Measurements from ENCODE around the gene GARIN5A. TPM values are rescaled to one million over a fixed set of nuclear protein-coding genes. Genes with fewer than 3 reads are reported as not detected.

The GARIN5A gene
- total RNA-seq, 1 donor from 2014 or later = 1.1 TPM

GRCh38 chr19:50510121-50510670, 33.5 kb upstream of the GARIN5A start:
- peaks cover 8% of the 10 kb centered on the region for H3K27me3 Mint-ChIP-seq (ENCODE audit: low read depth)
- no peak for TF ChIP-seq CTCF (conservative IDR thresholded peaks at IDR 0.05)
- peak overlapping the region; percentile 95 for H3K4me3 Mint-ChIP-seq
- H3K36me3 Mint-ChIP-seq (ENCODE audit: low read depth) = no peaks in the 10 kb centered on the region
- H3K27ac Mint-ChIP-seq (ENCODE audit: unreplicated experiment) = peak overlapping the region; percentile 95
- peak; percentile 50 for DNase-seq (ENCODE audit: low read depth, low spot score)
- H3K4me1 Mint-ChIP-seq = peaks cover 47% of the 10 kb centered on the region
- H3K9me3 Mint-ChIP-seq = no peaks in the 10 kb centered on the region

- Mint-ChIP-seq H3K27ac (ENCODE audit: unreplicated experiment) (no peak overlapping the region), H3K4me3 (peak overlapping the region; percentile 49)
Observed at GRCh38 chr19:50509366-50509765, 32.7 kb upstream of the GARIN5A start.

GRCh38 chr19:50508843-50509190, 32.2 kb upstream of the GARIN5A start:
- peak overlapping the region; percentile 84 for H3K4me3 Mint-ChIP-seq
- H3K27me3 Mint-ChIP-seq (ENCODE audit: low read depth) = peaks cover 8% of the 10 kb centered on the region
- no peak for DNase-seq (ENCODE audit: low read depth, low spot score)
- H3K4me1 Mint-ChIP-seq = peaks cover 40% of the 10 kb centered on the region
- peak overlapping the region; percentile 86 for H3K27ac Mint-ChIP-seq (ENCODE audit: unreplicated experiment)
- no peaks in the 10 kb centered on the region for H3K9me3 Mint-ChIP-seq
- TF ChIP-seq CTCF (conservative IDR thresholded peaks at IDR 0.05) = no peak
- no peaks in the 10 kb centered on the region for H3K36me3 Mint-ChIP-seq (ENCODE audit: low read depth)

More at GRCh38 chr19:50509366-50509765, 32.7 kb upstream of the GARIN5A start:
- peaks cover 45% of the 10 kb centered on the region for H3K4me1 Mint-ChIP-seq
- H3K27me3 Mint-ChIP-seq (ENCODE audit: low read depth) = peaks cover 8% of the 10 kb centered on the region
- H3K9me3 Mint-ChIP-seq = no peaks in the 10 kb centered on the region
- no peak for DNase-seq (ENCODE audit: low read depth, low spot score)
- no peak for TF ChIP-seq CTCF (conservative IDR thresholded peaks at IDR 0.05)
- no peaks in the 10 kb centered on the region for H3K36me3 Mint-ChIP-seq (ENCODE audit: low read depth)

- DNase-seq (ENCODE audit: low read depth, low spot score) = no peak
- H3K36me3 Mint-ChIP-seq (ENCODE audit: low read depth) = no peaks in the 10 kb centered on the region
- no peak for TF ChIP-seq CTCF (conservative IDR thresholded peaks at IDR 0.05)
- no peaks in the 10 kb centered on the region for H3K9me3 Mint-ChIP-seq
- peaks cover 33% of the 10 kb centered on the region for H3K4me1 Mint-ChIP-seq
- H3K27ac Mint-ChIP-seq (ENCODE audit: unreplicated experiment) = no peak overlapping the region
- H3K27me3 Mint-ChIP-seq (ENCODE audit: low read depth) = peaks cover 8% of the 10 kb centered on the region
- no peak overlapping the region for H3K4me3 Mint-ChIP-seq
Observed at GRCh38 chr19:50507376-50507775, 30.7 kb upstream of the GARIN5A start.

GRCh38 chr19:50506700-50507099, 30.1 kb upstream of the GARIN5A start:
- Mint-ChIP-seq H3K4me1 (peaks cover 30% of the 10 kb centered on the region), H3K4me3 (no peak overlapping the region), H3K9me3 (no peaks in the 10 kb centered on the region), H3K36me3 (ENCODE audit: low read depth) (no peaks in the 10 kb centered on the region), H3K27me3 (ENCODE audit: low read depth) (peaks cover 11% of the 10 kb centered on the region), H3K27ac (ENCODE audit: unreplicated experiment) (no peak overlapping the region)
- no peak for TF ChIP-seq CTCF (conservative IDR thresholded peaks at IDR 0.05)
- no peak for DNase-seq (ENCODE audit: low read depth, low spot score)
